ENCODE results near the gene ZNF664. TPM values are rescaled to one million over a fixed set of nuclear protein-coding genes. Genes with fewer than 3 reads are reported as not detected.

Gene ZNF664
- total and polyA plus RNA-seq, 2 of the 8 experiments (the other 6 are each of a cell fraction or from before 2014, with no cell fraction given), result 22.8 to 51.4 TPM

GRCh38 chr12:123996581-123996980 is 23.6 kb downstream of the ZNF664 start (continued):
- TF ChIP-seq, protein P1, sequence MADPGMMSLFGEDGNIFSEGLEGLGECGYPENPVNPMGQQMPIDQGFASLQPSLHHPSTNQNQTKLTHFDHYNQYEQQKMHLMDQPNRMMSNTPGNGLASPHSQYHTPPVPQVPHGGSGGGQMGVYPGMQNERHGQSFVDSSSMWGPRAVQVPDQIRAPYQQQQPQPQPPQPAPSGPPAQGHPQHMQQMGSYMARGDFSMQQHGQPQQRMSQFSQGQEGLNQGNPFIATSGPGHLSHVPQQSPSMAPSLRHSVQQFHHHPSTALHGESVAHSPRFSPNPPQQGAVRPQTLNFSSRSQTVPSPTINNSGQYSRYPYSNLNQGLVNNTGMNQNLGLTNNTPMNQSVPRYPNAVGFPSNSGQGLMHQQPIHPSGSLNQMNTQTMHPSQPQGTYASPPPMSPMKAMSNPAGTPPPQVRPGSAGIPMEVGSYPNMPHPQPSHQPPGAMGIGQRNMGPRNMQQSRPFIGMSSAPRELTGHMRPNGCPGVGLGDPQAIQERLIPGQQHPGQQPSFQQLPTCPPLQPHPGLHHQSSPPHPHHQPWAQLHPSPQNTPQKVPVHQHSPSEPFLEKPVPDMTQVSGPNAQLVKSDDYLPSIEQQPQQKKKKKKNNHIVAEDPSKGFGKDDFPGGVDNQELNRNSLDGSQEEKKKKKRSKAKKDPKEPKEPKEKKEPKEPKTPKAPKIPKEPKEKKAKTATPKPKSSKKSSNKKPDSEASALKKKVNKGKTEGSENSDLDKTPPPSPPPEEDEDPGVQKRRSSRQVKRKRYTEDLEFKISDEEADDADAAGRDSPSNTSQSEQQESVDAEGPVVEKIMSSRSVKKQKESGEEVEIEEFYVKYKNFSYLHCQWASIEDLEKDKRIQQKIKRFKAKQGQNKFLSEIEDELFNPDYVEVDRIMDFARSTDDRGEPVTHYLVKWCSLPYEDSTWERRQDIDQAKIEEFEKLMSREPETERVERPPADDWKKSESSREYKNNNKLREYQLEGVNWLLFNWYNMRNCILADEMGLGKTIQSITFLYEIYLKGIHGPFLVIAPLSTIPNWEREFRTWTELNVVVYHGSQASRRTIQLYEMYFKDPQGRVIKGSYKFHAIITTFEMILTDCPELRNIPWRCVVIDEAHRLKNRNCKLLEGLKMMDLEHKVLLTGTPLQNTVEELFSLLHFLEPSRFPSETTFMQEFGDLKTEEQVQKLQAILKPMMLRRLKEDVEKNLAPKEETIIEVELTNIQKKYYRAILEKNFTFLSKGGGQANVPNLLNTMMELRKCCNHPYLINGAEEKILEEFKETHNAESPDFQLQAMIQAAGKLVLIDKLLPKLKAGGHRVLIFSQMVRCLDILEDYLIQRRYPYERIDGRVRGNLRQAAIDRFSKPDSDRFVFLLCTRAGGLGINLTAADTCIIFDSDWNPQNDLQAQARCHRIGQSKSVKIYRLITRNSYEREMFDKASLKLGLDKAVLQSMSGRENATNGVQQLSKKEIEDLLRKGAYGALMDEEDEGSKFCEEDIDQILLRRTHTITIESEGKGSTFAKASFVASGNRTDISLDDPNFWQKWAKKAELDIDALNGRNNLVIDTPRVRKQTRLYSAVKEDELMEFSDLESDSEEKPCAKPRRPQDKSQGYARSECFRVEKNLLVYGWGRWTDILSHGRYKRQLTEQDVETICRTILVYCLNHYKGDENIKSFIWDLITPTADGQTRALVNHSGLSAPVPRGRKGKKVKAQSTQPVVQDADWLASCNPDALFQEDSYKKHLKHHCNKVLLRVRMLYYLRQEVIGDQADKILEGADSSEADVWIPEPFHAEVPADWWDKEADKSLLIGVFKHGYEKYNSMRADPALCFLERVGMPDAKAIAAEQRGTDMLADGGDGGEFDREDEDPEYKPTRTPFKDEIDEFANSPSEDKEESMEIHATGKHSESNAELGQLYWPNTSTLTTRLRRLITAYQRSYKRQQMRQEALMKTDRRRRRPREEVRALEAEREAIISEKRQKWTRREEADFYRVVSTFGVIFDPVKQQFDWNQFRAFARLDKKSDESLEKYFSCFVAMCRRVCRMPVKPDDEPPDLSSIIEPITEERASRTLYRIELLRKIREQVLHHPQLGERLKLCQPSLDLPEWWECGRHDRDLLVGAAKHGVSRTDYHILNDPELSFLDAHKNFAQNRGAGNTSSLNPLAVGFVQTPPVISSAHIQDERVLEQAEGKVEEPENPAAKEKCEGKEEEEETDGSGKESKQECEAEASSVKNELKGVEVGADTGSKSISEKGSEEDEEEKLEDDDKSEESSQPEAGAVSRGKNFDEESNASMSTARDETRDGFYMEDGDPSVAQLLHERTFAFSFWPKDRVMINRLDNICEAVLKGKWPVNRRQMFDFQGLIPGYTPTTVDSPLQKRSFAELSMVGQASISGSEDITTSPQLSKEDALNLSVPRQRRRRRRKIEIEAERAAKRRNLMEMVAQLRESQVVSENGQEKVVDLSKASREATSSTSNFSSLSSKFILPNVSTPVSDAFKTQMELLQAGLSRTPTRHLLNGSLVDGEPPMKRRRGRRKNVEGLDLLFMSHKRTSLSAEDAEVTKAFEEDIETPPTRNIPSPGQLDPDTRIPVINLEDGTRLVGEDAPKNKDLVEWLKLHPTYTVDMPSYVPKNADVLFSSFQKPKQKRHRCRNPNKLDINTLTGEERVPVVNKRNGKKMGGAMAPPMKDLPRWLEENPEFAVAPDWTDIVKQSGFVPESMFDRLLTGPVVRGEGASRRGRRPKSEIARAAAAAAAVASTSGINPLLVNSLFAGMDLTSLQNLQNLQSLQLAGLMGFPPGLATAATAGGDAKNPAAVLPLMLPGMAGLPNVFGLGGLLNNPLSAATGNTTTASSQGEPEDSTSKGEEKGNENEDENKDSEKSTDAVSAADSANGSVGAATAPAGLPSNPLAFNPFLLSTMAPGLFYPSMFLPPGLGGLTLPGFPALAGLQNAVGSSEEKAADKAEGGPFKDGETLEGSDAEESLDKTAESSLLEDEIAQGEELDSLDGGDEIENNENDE (IDR thresholded peaks at IDR 0.05; ENCODE audit: insufficient replicate concordance, low read length), result no peak
- TF ChIP-seq HDAC6 (IDR thresholded peaks at IDR 0.05; ENCODE audit: low read depth, low read length) (no peak), SP2 (IDR thresholded peaks at IDR 0.05; ENCODE audit: low read length) (no peak), SIRT6 (IDR thresholded peaks at IDR 0.05; ENCODE audit: low read length) (no peak)
